Adipocyte (in vitro differentiated cells): ENCODE measurements around the gene USP12.

Source experiments
- DNase-seq: peaks from one replicate; pipeline ENCODE4 v3.0.0-alpha.2; 2015; ENCODE audit warnings: low read depth
- H3K27me3 ChIP-seq: replicated peaks from 2 replicates; pipeline ENCODE4 v1.7.0; 2013; ENCODE audit warnings: mild to moderate bottlenecking, low read length, moderate library complexity; ENCODE audit not compliant: control insufficient read depth, insufficient read depth
- H3K36me3 ChIP-seq: 2 replicates; pipeline ENCODE4 v1.7.0; 2013; ENCODE audit warnings: low read length, mild to moderate bottlenecking, moderate library complexity; ENCODE audit not compliant: control insufficient read depth, insufficient read depth, severe bottlenecking
- H3K4me1 ChIP-seq: 2 replicates; pipeline ENCODE4 v1.7.0; 2013; ENCODE audit warnings: mild to moderate bottlenecking, low read length, moderate library complexity; ENCODE audit not compliant: control insufficient read depth, insufficient read depth
- H3K4me3 ChIP-seq: 2 replicates; pipeline ENCODE4 v1.7.0; 2013; ENCODE audit warnings: mild to moderate bottlenecking, low read length, moderate library complexity
- H3K9ac ChIP-seq: 2 replicates; pipeline ENCODE4 v1.7.0; 2013; ENCODE audit warnings: mild to moderate bottlenecking, low read length, moderate library complexity
- H3K9me3 ChIP-seq: 2 replicates; pipeline ENCODE4 v1.7.0; 2013; ENCODE audit warnings: mild to moderate bottlenecking, low read length, moderate library complexity; ENCODE audit not compliant: control insufficient read depth

USP12 gene

DNA sequence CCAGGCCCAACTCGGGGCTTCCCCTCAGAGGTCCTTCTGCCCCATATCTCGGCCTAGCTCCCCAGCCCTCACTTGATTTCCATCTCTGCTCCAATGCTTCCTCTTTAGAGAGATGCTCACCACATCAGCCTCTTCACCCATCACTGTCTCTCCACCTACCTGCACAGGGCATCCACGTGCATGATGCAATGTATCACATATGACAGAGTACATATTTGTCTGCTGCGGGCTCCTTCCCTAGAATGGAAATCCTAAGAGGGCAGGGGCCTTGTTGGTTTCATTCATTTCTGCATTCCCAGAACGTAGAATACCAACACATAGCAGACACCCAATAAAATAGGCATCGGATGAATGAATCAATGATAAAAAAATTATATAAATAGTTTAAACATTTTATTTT, 130.3 kb downstream of the USP12 start:
- no peak overlapping the region for H3K9ac ChIP-seq
- H3K4me1 ChIP-seq: peaks cover 24% of the 10 kb centered on the region
- H3K27me3 ChIP-seq: no peaks in the 10 kb centered on the region
- H3K9me3 ChIP-seq: no peaks in the 10 kb centered on the region
- H3K4me3 ChIP-seq: no peak overlapping the region
- no peak for DNase-seq
- no peaks in the 10 kb centered on the region for H3K36me3 ChIP-seq

DNA sequence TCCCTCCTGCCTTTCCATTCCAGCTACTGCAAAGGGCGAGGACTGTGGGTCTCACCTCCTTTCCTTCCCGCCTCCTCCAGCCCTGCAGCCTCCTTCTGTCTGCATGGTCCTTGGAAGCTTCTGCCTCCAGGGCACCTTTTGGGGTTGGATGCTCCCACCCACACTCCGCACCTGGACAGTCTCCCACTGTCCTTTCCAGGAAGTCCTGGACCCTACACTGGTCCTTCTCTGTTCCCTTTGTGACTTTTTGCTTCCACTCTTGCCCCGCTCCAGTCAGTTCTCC, 130.8 kb downstream of the USP12 start:
- H3K4me1 ChIP-seq: peaks cover 29% of the 10 kb centered on the region
- no peak for DNase-seq

DNA sequence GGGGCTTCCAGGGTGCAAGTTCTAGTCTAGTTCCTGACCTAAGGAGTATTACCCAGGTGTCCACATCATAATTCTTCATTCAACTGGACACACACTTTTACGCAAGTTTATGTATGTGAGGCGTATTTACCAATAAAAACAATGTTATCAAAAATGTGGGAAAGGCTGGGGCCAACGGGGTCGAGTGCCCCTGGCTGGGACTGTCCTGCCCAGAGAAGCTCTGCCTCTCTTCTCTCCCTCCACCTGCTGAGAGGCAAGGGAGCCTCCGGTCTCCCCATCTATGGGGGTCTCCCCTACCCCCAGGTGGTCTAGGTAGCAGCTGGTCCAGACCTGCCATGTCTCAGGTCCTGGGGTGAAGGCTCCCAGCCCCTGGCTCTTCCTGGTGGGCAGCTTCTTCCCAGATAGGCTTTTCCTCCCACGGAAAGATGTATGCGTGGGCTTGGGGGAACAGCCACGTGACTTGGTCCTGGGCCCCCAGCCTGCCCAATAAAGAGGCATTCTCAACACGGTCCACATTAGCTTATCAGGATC, 132.4 kb downstream of the USP12 start:
- H3K9ac ChIP-seq: no peak overlapping the region
- peaks cover 34% of the 10 kb centered on the region for H3K4me1 ChIP-seq
- no peaks in the 10 kb centered on the region for H3K36me3 ChIP-seq
- no peaks in the 10 kb centered on the region for H3K27me3 ChIP-seq
- peaks cover 5% of the 10 kb centered on the region for H3K9me3 ChIP-seq
- no peak for DNase-seq
- no peak overlapping the region for H3K4me3 ChIP-seq

More for the DNA sequence above, 130.8 kb downstream of the USP12 start:
- Histone ChIP-seq H3K36me3 (no peaks in the 10 kb centered on the region), H3K9me3 (peaks cover 3% of the 10 kb centered on the region), H3K4me3 (no peak overlapping the region), H3K27me3 (no peaks in the 10 kb centered on the region), H3K9ac (no peak overlapping the region)

DNA sequence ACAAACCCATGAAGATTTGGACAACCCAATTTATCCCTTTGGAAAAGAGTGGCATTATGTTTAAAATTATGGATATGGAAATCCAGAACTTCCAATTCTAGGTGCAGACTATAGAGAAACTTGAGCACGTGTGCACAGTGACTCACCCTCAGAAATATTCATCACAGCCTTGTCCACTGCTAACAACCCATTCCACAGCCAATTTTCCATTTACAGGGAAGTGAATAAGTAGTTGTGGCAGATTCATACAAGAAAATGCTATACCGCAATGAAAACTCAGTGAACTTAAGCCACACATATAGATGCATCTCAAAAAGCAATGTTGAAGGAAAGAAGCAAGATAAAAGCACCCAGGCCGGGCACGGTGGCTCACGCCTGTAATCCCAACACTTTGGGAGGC, 133.3 kb downstream of the USP12 start:
- H3K4me3 ChIP-seq: no peak overlapping the region
- H3K36me3 ChIP-seq: no peaks in the 10 kb centered on the region
- peaks cover 33% of the 10 kb centered on the region for H3K4me1 ChIP-seq
- no peaks in the 10 kb centered on the region for H3K27me3 ChIP-seq
- peaks cover 5% of the 10 kb centered on the region for H3K9me3 ChIP-seq
- no peak overlapping the region for H3K9ac ChIP-seq
- DNase-seq: peak; percentile 57

DNA sequence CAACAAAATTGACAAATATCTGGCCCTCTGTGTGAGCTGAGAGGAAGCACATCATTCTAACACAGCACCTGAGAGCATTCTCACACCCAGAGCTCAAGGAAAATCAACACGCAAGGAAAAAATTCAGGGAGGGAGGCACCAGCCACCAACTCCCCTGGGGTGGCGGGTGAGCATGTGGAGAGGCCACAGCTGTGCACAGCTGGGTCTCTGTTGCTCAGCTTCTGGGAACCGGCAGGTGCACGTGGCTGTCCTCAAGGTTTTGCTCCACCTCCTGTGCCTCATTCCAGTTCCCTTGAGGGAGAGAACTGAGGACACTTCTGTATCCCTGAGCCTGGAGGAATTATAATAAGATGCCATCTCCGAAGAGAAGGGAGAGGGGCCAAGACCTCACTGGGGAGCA, 134.0 kb downstream of the USP12 start:
- Histone ChIP-seq H3K4me3 (no peak overlapping the region), H3K27me3 (no peaks in the 10 kb centered on the region), H3K9ac (no peak overlapping the region), H3K36me3 (no peaks in the 10 kb centered on the region), H3K9me3 (peaks cover 5% of the 10 kb centered on the region), H3K4me1 (peaks cover 28% of the 10 kb centered on the region)
- no peak for DNase-seq

DNA sequence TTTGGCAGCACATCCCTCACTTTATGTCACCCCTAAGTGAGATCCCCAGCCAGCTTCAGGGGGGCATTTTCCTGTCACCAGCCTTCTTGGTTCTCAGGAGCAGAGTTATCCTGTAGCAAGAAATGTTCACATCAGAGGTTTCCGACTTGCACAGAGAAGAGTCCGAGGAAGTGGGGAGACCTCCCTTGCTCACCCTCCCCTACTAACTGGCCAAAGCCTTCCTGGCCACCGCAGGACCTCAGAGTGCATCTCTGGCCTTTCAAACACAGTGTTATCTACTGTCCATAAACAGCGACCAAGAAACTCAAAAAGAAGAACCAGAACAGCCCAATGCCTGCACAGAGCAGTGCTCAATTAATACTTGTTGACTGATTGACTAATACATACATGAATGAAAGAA, 134.4 kb downstream of the USP12 start:
- H3K27me3 ChIP-seq: no peaks in the 10 kb centered on the region
- no peak overlapping the region for H3K4me3 ChIP-seq
- peaks cover 27% of the 10 kb centered on the region for H3K4me1 ChIP-seq
- no peaks in the 10 kb centered on the region for H3K36me3 ChIP-seq
- peak overlapping the region; percentile 37 for H3K9ac ChIP-seq
- DNase-seq: no peak
- H3K9me3 ChIP-seq: peaks cover 5% of the 10 kb centered on the region

DNA sequence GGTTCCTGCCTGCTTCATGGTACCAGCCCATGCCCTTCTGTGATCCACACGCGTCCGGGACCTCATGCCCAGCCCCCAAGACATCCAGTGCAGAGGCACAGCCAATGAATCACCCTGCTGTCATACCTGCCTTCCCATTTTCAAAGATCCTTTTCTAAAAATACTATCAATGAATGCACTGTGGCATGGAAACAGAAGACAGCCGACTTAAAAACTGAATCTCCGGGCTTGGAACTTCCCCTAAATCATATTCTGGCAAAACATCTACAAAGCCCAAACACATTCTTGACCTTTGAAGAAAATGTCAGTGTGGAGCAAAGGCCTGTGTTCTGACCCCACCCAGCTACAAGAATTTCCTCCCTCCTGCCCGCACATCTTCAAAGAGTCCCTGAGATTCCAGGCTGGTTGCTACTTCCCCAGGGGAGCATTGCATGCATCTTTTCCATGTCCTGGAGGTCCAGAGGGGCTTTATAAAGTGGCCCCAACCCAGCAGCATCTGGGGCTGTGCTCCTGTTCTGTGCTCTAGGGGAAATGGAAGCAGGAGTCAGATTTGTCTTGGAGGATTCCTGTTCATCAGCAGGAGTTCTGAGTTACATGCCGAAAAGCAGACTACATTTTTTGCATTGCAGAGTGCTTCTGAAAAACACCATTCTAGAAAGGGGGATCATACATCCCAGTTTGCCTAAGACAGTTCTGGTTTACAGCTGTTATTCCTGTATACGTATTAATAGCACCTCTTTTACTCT, 135.2 kb downstream of the USP12 start:
- Histone ChIP-seq H3K4me1 (peaks cover 27% of the 10 kb centered on the region), H3K36me3 (no peaks in the 10 kb centered on the region), H3K4me3 (peak overlapping the region; percentile 29), H3K9ac (peak overlapping the region; percentile 37), H3K27me3 (no peaks in the 10 kb centered on the region), H3K9me3 (peaks cover 5% of the 10 kb centered on the region)
- peak; percentile 44 for DNase-seq

DNA sequence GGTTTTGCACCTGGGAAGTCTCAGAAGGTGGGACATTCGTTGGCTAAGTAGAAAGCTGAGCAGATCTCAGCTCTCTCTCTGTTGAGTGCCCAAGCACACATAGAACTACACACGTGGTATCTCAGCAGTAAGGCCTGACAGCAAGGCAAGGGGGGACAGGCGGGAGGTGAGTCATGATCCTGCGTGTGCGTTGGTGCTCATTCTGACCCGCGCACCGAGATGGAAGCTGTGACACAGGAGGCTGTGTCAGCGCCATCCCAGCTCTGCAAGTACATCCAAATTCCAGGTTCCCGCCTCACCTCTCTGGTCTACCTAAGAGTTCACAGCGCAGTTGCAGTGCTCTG, 135.7 kb downstream of the USP12 start:
- Histone ChIP-seq H3K9me3 (peaks cover 5% of the 10 kb centered on the region), H3K9ac (no peak overlapping the region), H3K4me3 (peak overlapping the region; percentile 29), H3K4me1 (peaks cover 27% of the 10 kb centered on the region), H3K27me3 (no peaks in the 10 kb centered on the region), H3K36me3 (no peaks in the 10 kb centered on the region)
- no peak for DNase-seq

DNA sequence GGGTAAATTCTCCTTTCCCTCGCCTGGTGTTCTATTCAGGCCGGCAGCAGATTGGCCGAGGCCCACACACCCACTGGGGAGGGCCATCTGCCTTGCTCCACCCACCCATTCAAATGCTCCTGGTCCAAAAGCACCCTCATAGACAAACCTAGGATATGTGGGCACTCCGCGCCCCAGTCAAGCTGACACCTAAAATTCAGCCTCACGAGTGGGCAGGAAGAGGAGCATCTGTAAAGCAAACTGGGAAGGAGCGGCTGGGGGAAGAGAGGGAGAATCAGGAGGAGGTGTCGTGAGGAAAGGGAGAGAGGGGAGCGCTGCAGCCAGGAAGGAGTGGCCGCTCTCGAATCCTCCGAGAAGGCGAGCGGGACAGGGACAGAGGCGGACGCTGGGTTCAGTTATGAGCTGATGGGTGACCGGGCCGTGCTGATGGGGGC, 136.9 kb downstream of the USP12 start:
- no peaks in the 10 kb centered on the region for H3K27me3 ChIP-seq
- H3K9ac ChIP-seq: no peak overlapping the region
- no peaks in the 10 kb centered on the region for H3K36me3 ChIP-seq
- DNase-seq: no peak
- peaks cover 5% of the 10 kb centered on the region for H3K9me3 ChIP-seq
- peak overlapping the region; percentile 63 for H3K4me3 ChIP-seq
- peaks cover 27% of the 10 kb centered on the region for H3K4me1 ChIP-seq

DNA sequence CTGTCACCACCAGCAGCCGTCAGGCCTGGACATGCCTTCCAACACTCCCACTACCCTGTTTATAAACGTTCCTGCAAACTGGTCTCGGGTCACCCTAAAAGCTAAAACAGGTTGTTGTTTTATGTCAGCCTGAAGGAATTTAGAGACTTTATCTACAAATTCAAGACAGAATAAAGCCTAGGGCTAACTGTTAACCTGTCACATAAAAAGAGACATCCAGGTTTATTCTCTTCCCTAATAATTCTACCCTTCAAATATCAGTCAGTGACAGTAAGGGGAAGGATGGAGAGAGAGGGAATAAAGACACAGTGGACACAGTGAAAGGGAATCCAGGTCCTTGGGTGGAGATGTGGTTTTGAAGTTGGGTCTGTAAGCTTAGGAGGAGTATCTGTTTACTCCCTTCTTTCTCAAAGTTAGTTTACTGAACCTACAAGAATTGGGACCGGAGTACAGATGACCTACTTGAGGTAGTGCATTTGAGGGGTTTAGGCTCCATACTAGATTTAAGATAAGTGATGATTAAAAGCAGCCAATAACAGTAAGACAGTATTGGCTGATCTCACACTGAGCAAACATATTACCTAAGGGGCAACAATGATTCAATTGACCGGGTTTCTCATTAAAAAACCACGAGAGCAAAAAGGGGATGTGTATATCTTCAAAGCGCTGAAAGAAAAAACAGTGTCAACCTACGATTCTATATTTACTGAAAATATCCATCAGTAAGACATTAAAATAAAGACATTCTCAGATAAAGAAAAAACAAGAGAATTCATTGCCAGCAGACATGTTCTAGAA, 142.7 kb downstream of the USP12 start:
- no peaks in the 10 kb centered on the region for H3K9me3 ChIP-seq
- H3K27me3 ChIP-seq: peaks cover 9% of the 10 kb centered on the region
- H3K9ac ChIP-seq: no peak overlapping the region
- H3K36me3 ChIP-seq: no peaks in the 10 kb centered on the region
- no peak overlapping the region for H3K4me3 ChIP-seq
- DNase-seq: no peak
- no peaks in the 10 kb centered on the region for H3K4me1 ChIP-seq

DNA sequence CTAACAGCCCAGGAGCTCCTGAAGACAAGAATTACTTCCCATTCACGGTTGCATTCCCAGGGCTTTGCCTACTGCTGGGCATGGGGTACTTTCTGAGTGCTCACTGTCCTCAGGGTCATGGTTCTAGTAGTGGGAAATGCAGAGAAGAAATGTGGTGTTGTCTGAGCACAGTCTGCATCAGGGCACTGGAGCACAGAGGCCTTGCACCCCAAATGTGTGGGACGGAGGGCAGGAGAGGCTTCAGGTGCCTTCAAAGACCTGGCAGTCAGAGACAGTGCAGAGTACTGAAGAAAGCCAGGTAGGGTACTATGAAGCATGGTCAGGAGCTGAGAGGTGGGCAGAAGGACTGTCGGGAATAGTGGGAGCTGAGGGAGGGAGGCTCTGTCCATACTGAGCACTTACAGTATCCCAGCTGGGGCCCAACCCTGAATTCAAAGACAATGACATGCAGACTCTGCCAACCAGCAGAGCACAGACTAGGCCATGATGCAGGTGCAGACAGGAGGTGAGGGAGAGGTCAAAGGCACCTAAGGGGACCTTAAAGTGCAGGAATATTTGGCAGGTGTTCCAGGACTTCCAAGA, 144.4 kb downstream of the USP12 start:
- no peak overlapping the region for H3K4me3 ChIP-seq
- no peak for DNase-seq
- H3K9ac ChIP-seq: no peak overlapping the region
- H3K36me3 ChIP-seq: no peaks in the 10 kb centered on the region
- no peaks in the 10 kb centered on the region for H3K4me1 ChIP-seq
- peaks cover 9% of the 10 kb centered on the region for H3K27me3 ChIP-seq
- no peaks in the 10 kb centered on the region for H3K9me3 ChIP-seq
